Stimulated activated CD8-positive, alpha-beta memory T cell treated with anti-CD3 and anti-CD28 coated beads, Interleukin-15, amount 100 ng/mL, for 24 hours (primary cell): ENCODE results near the gene ZSCAN5A.
"Not testable (repeated sequence)": the region's sequence is repeated elsewhere in the genome, so short reads cannot be mapped to it uniquely, and the experiment has no call there.

Source experiments
- DNase-seq: peaks from one replicate; pipeline ENCODE4 v3.0.0-alpha.2; 2020; ENCODE audit warnings: low read depth

Gene ZSCAN5A, protein sequence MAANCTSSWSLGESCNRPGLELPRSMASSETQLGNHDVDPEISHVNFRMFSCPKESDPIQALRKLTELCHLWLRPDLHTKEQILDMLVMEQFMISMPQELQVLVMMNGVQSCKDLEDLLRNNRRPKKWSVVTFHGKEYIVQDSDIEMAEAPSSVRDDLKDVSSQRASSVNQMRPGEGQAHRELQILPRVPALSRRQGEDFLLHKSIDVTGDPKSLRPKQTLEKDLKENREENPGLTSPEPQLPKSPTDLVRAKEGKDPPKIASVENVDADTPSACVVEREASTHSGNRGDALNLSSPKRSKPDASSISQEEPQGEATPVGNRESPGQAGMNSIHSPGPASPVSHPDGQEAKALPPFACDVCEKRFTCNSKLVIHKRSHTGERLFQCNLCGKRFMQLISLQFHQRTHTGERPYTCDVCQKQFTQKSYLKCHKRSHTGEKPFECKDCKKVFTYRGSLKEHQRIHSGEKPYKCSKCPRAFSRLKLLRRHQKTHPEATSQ

DNA sequence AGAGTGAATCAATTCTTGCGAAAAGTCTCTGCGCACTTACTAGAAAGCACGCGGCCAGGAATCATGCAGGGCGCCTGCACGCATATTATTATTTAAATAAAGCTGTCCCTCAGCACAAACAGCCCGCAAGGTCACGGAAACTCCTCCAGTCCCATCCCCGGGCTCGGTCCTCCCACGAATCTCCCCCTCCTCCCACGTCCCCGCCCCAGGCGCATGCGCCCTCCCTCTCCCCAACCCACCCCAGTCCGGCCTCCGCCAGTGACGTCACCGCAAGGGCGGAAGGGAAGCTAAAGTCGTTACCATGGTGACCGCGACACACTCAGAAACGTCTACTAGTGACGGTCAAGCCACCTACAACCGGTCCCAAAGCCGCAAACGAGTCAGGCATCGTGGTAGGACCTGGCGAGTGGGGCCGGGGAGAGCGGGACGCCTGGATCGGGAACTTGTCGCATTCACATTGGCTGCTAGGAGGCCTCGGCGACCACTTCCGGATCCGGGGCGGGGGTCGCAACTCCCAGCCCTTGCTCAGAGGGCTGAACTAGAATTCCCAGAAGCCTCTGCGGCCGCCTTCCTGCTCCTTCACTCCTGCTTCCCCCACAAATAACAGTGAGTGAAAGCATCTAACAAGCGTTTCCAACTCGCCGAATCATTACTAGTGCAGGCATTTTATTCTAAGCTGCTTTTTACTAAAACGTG is at the start of gene ZSCAN5A:
TSS of gene ZSCAN5A (minus strand) at position 459 of the 696 bp plus-strand sequence. CDS start 89,793 bp downstream, outside the sequence.
- peak; percentile 93 for DNase-seq

- DNase-seq: no peak
Measured at GRCh38 chr19:56360841-56361240, 46.2 kb upstream of the ZSCAN5A start.

DNA sequence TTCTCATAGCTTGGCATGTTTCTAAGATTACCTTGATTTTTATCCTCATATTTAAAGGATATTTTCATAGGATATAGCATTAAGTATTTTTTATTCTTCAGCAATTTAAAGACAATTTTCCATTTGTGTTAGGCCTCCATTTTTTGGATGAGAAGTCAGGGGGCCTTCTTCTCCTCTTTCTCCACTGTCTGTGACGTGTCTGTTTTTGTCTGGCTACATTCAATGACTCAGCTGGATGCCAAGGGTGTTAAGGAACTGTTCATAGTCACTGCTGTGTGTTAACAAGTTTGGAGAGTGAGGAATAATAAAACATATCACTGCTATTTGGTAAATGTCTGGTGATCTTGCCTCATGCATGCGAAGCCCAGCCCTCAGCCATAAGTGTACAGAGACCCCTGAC is 42.3 kb upstream of the ZSCAN5A start:
- DNase-seq: no peak

DNA sequence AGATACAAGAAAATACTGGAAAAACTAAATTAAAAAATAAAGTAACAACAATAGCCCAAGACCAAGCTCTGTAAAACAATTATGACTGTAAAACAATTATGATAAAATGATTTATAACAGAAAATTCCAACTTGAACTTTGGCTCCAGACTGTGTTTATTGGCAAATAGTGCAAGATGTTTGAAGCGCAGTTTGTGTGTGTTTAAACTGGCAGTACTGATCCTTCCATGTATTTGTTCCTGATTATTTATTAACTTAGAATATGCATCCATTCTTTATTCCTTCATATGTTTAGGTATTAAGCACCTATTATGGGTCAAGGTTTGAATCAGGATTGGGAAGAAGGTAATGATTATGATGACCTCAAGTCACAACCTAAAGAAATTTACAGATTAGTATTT is 40.9 kb upstream of the ZSCAN5A start:
- no peak for DNase-seq

- no peak for DNase-seq
Measured at GRCh38 chr19:56351208-56351607, 36.6 kb upstream of the ZSCAN5A start.

- DNase-seq: no peak
Measured at GRCh38 chr19:56350416-56351045, 35.9 kb upstream of the ZSCAN5A start.

- no peak for DNase-seq
Measured at GRCh38 chr19:56348289-56348877, 33.7 kb upstream of the ZSCAN5A start.

GRCh38 chr19:56347163-56347778 is 32.6 kb upstream of the ZSCAN5A start:
- no peak for DNase-seq

DNA sequence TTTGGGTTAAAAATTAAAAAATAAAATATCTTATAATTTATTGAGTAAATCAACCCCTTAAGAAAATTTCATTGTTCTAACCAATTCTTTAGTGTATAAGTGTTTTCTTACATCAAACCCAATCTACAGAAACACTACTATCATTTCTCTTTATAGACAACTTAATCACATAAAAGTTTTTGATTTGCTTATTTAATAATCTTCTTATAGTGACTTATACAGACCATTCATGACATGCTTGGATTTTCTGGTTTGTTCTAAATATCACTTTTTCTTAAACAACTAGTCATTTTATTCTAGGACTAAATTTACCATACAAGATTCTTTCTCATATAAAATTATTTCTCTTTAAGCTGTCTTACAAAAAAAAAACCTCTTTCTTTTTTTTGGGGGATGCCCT is 27.3 kb upstream of the ZSCAN5A start:
- DNase-seq: no peak

GRCh38 chr19:56339031-56339430 is 24.4 kb upstream of the ZSCAN5A start:
- DNase-seq: not testable (repeated sequence)

DNA sequence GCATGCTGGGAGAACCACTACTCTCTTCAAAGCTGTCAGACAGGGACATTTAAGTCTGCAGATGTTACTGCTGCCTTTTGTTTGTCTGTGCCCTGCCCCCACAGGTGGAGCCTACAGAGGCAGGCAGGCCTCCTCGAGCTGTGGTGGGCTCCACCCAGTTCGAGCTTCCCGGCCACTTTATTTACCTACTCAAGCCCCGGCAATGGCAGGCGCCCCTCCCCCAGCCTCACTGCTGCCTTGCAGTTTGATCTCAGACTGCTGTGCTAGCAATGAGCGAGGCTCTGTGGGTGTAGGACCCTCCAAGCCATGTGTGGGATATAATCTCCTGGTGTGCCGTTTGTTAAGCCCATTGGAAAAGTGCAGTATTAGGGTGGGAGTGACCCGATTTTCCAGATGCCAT is 22.4 kb upstream of the ZSCAN5A start:
- not testable (repeated sequence) for DNase-seq

- DNase-seq: not testable (repeated sequence)
Measured at GRCh38 chr19:56335371-56335770, 20.7 kb upstream of the ZSCAN5A start.

DNA sequence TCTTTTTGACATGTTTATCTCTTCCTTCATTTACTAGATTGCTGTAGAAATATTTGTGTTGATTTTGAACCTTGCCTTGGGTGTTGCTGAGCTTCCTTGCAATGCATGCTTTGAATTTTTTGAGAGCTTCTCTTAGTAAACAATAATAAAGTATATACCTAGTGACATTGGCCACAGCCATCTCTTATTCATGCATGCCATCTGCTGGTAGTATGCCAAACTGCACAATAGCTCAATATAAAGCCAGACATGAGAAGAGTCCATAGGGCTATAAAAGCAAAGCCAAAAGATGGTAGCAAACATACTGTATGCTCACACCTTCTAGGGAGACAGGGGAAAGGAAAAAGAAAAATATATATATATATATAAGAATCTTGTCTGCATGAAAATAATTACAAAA is 18.9 kb upstream of the ZSCAN5A start:
- DNase-seq: no peak

GRCh38 chr19:56332695-56333094 is 18.1 kb upstream of the ZSCAN5A start:
- no peak for DNase-seq

DNA sequence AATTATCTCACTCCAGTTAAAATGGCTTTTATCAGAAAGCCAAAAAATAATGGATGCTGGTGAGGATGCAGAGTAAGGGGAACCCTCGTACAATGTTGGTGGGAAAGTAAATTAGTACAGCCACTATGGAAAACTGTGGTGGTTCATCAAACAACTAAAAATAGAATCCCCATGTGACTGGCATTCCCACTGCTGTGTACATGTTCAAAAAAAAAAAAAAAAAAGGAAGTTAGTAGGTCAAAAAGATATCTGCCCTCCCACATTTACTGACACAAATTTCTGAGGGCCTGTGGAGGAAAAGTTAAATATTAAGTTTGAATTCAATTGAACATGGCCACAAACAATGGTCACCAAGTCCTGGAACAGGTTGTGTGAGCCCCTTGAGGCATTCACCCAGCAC is 9.8 kb upstream of the ZSCAN5A start:
- DNase-seq: no peak

DNA sequence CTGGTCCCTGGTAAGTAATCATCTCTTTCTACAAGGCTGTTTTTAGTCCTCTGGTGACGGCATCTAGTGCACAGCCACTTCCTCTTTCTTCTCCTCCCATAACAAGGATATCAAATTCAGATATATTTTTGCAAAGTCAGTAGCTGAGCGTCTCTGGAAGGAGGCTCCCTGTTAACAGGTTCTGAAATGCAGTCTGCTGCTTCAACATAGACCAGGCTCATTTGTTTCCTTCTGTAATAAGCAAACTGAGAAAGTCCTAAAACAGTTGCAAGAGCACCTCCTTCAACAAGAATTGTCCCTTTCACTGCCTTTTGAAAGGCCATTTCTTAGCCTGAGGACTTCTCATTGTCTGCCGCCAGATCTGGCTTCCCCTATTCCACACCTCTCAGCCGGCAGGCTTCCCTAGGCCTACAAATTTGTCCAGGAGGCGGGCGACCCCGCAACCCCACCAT is 7.4 kb upstream of the ZSCAN5A start:
- no peak for DNase-seq

GRCh38 chr19:56321254-56321988 is 6.8 kb upstream of the ZSCAN5A start:
- DNase-seq: no peak

DNA sequence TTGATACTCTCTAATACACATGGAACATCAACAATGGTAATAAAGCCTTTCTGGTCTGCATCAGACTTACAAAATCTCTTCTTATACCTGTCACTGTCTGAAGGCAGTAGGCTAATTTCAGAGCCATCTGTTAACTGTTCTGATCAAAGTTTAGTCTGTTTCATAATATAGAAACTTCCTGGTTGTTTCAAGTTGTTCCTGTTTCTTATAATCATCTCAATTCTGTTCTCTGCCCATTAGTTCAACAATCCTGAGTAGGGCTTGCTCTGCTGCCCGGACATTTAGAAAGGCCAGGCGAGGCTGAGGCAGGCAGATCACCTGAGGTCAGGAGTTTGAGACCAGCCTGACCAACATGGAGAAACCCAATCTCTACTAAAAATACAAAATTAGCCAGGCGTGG is 5.4 kb upstream of the ZSCAN5A start:
- DNase-seq: no peak

- DNase-seq: no peak
Measured at GRCh38 chr19:56317749-56318148, 3.1 kb upstream of the ZSCAN5A start.

DNA sequence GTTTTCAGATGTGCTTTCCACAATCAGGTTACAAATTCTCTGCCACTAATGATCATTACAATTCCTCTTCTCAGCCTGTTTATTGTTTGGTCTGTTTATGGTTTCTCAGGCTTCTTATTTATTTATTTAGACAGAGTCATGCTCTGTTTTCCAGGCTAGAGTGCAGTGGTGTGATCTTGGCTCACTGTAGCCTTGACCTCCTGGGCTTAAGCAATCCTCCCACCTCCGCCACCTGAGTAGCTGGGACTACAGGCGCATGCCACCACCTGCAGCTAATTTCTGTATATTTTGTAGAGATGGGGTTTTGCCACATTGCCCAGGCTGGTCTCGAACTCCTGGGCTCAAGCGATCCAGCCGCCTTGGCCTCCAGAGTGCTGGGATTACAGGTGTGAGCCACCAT is 2.1 kb upstream of the ZSCAN5A start:
- no peak for DNase-seq
